HCT116 (cell line): ENCODE data around the gene KIAA2012. TPM values are rescaled to one million over a fixed set of nuclear protein-coding genes. Genes with fewer than 3 reads are reported as not detected.

ENCODE experiments used
- ATAC-seq: fragments of 200-7000 bp; cut with Tn5 transposase; 2 replicates; pipeline ENCODE4 v1.9.1; 2020; ENCODE audit warnings: mild to moderate bottlenecking, moderate library complexity
- BruUV-seq: library from RNA; stranded (reverse); fragments of 400-500 nt; replicated peaks from 2 replicates; lab custom pipeline; 2021; lab: Mats Ljungman, UMichigan
- CTCF ChIA-PET: fragments of 300-600 bp; sonication (Branson Sonifier 250); formaldehyde crosslinking; loops from one replicate; lab custom pipeline; 2021; ENCODE audit warnings: antibody characterized with exemption; lab: Charles Lee
- POLR2A ChIA-PET: fragments of 300-600, 350-600 bp; sonication (Branson Sonifier 250); formaldehyde crosslinking; loops from one replicate; lab custom pipeline; 2021; ENCODE audit warnings: antibody characterized with exemption; lab: Charles Lee
- RAD21 ChIA-PET, 2 experiments: fragments of 300-600 bp; sonication (Branson Sonifier 250); formaldehyde crosslinking; loops; one replicate each; lab custom pipeline; 2023; ENCODE audit warnings: low total read pairs in 2 of 2; ENCODE audit not compliant: uncharacterized antibody in 2 of 2, unreplicated experiment in 2 of 2, low non-redundant PET in 1 of 2; lab: Charles Lee
- DNase-seq: peaks from one replicate; pipeline ENCODE4 v3.0.0-alpha.2; 2010; ENCODE audit warnings: low read depth, low spot score
- H2AFZ ChIP-seq: fragments of 200-600 bp; shearing (Covaris generic), sonication (generic); 2 replicates; pipeline ENCODE4 v1.6.1; 2017; ENCODE audit warnings: low read depth, mixed run types, mixed read lengths, antibody characterized with exemption, low read length; ENCODE audit not compliant: poor library complexity, severe bottlenecking
- H3K27ac ChIP-seq: 2 replicates; pipeline ENCODE4 v1.5.1; 2012; ENCODE audit warnings: low read depth, low read length
- H3K27me3 ChIP-seq: fragments of 200-600 bp; sonication (generic); 2 replicates; pipeline ENCODE4 v1.6.1; 2016; ENCODE audit warnings: mixed run types, low read length, mixed read lengths; ENCODE audit not compliant: insufficient read depth
- H3K36me3 ChIP-seq, 2 experiments: fragments of 200-500 bp in 1 of 2; fragments of 200-600 bp in 1 of 2; sonication (Bioruptor generic) in 1 of 2; sonication (generic) in 1 of 2; 2 replicates each; pipeline versions ENCODE4 v1.5.1 to v1.6.1; 2014 to 2016; ENCODE audit warnings: low read length in 2 of 2, inconsistent platforms in 1 of 2, mixed read lengths in 1 of 2, mixed run types in 1 of 2; ENCODE audit not compliant: insufficient read depth in 2 of 2, control insufficient read depth in 1 of 2
- H3K4me1 ChIP-seq, 2 experiments: fragments of 200-600 bp in 1 of 2; sonication (generic) in 1 of 2; 2 replicates each; pipeline versions ENCODE4 v1.5.1 to v1.6.1; 2012 to 2017; ENCODE audit warnings: low read length in 2 of 2, inconsistent platforms in 1 of 2, mild to moderate bottlenecking in 1 of 2, mixed read lengths in 1 of 2, mixed run types in 1 of 2, moderate library complexity in 1 of 2; ENCODE audit not compliant: insufficient read depth in 2 of 2, control insufficient read depth in 1 of 2
- H3K4me2 ChIP-seq: fragments of 200-600 bp; sonication (generic); 2 replicates; pipeline ENCODE4 v1.6.1; 2017; ENCODE audit warnings: mixed run types, low read length, mixed read lengths
- H3K4me3 ChIP-seq, 2 experiments: fragments of 200-600 bp in 1 of 2; sonication (generic) in 1 of 2; replicated peaks in 1 of 2; 2 replicates each; pipeline ENCODE4 v1.5.1; 2011 to 2016; ENCODE audit warnings: low read length in 2 of 2, control low read depth in 1 of 2, low read depth in 1 of 2, mild to moderate bottlenecking in 1 of 2, mixed read lengths in 1 of 2, mixed run types in 1 of 2
- H3K79me2 ChIP-seq: fragments of 200-600 bp; sonication (generic); 2 replicates; pipeline ENCODE4 v1.6.1; 2017; ENCODE audit warnings: mild to moderate bottlenecking, mixed run types, low read length, moderate library complexity, mixed read lengths; ENCODE audit not compliant: insufficient read depth
- H3K9ac ChIP-seq: fragments of 200-600 bp; sonication (generic); 2 replicates; pipeline ENCODE4 v1.6.1; 2016; ENCODE audit warnings: low read length, mixed read lengths
- H3K9me2 ChIP-seq: fragments of 200-600 bp; sonication (generic), shearing (Covaris generic); 2 replicates; pipeline ENCODE4 v1.6.1; 2017; ENCODE audit warnings: mixed run types, mild to moderate bottlenecking, moderate library complexity; ENCODE audit not compliant: insufficient read depth
- H3K9me3 ChIP-seq, 2 experiments: fragments of 200-500 bp in 1 of 2; fragments of 200-600 bp in 1 of 2; sonication (Bioruptor generic) in 1 of 2; sonication (generic) in 1 of 2; 2 replicates each; pipeline ENCODE4 v1.6.1; 2014 to 2017; ENCODE audit warnings: low read length in 2 of 2, mixed read lengths in 2 of 2, inconsistent platforms in 1 of 2, low read depth in 1 of 2, mild to moderate bottlenecking in 1 of 2, mixed run types in 1 of 2, moderate library complexity in 1 of 2; ENCODE audit not compliant: control insufficient read depth in 1 of 2, insufficient read depth in 1 of 2
- H4K20me1 ChIP-seq: fragments of 200-600 bp; sonication (generic), shearing (Covaris generic); 2 replicates; pipeline ENCODE4 v1.6.1; 2017; ENCODE audit warnings: mixed run types, mild to moderate bottlenecking, moderate library complexity; ENCODE audit not compliant: insufficient read depth
- CEBPB ChIP-seq: IDR thresholded peaks from 2 replicates; pipeline ENCODE4 v1.6.1; 2012; ENCODE audit warnings: low read depth
- CTCF ChIP-seq, 3 experiments: fragments of 200-600 bp in 1 of 3; sonication (generic) in 1 of 3; IDR thresholded peaks in 2 of 3; conservative IDR thresholded peaks in 1 of 3; 2 replicates each; pipeline ENCODE4 v1.5.1; 2012 to 2017; ENCODE audit warnings: low read depth in 2 of 3, low read length in 2 of 3, antibody characterized with exemption in 1 of 3, borderline replicate concordance in 1 of 3, control low read depth in 1 of 3, mild to moderate bottlenecking in 1 of 3, mixed read lengths in 1 of 3, mixed run types in 1 of 3, moderate library complexity in 1 of 3; ENCODE audit not compliant: insufficient read depth in 1 of 3
- EGR1 ChIP-seq: IDR thresholded peaks from 2 replicates; pipeline ENCODE4 v1.6.1; 2012; ENCODE audit warnings: low read depth
- EZH2 ChIP-seq: fragments of 200-600 bp; sonication (generic); IDR thresholded peaks from 2 replicates; pipeline ENCODE4 v1.6.1; 2017; ENCODE audit warnings: antibody characterized with exemption, mixed run types
- EZH2phosphoT487 ChIP-seq: fragments of 200-600 bp; IDR thresholded peaks from 2 replicates; pipeline ENCODE4 v1.6.1; 2018; ENCODE audit warnings: antibody characterized with exemption, borderline replicate concordance
- JUND ChIP-seq: IDR thresholded peaks from 2 replicates; pipeline ENCODE4 v1.6.1; 2012
- MAX ChIP-seq: IDR thresholded peaks from 2 replicates; pipeline ENCODE4 v1.6.1; 2012
- POLR2A ChIP-seq: IDR thresholded peaks from 2 replicates; pipeline ENCODE4 v1.7.0; 2011; ENCODE audit warnings: borderline replicate concordance; ENCODE audit not compliant: insufficient read depth, insufficient read length; ENCODE audit errors: extremely low read depth
- POLR2AphosphoS5 ChIP-seq: IDR thresholded peaks from 2 replicates; pipeline ENCODE4 v1.6.1; 2011; ENCODE audit warnings: mild to moderate bottlenecking, low read depth, low read length, moderate library complexity
- RAD21 ChIP-seq: IDR thresholded peaks from 2 replicates; pipeline ENCODE4 v1.6.1; 2012; ENCODE audit warnings: low read depth, mild to moderate bottlenecking
- REST ChIP-seq: IDR thresholded peaks from 2 replicates; pipeline ENCODE4 v1.6.1; 2012; ENCODE audit warnings: low read depth
- SIN3A ChIP-seq: IDR thresholded peaks from 2 replicates; pipeline ENCODE4 v1.6.1; 2012; ENCODE audit warnings: low read depth
- SRF ChIP-seq: IDR thresholded peaks from 2 replicates; pipeline ENCODE4 v1.6.1; 2012; ENCODE audit warnings: low read depth
- YY1 ChIP-seq: IDR thresholded peaks from 2 replicates; pipeline ENCODE4 v1.6.1; 2011; ENCODE audit warnings: low read length, low read depth, moderate library complexity, mild to moderate bottlenecking; ENCODE audit not compliant: insufficient replicate concordance; ENCODE audit errors: extremely low read depth
- ZBTB33 ChIP-seq: IDR thresholded peaks from 2 replicates; pipeline ENCODE4 v1.6.1; 2011; ENCODE audit warnings: mild to moderate bottlenecking, low read length, moderate library complexity; ENCODE audit not compliant: insufficient replicate concordance; ENCODE audit errors: extremely low read depth
- ZFX ChIP-seq: fragments of 450-650 bp; IDR thresholded peaks from 2 replicates; pipeline ENCODE4 v1.6.1; 2017
- intact Hi-C: fragments of 100-400 bp; cut with micrococcal nuclease; formaldehyde crosslinking; loops from 2 replicates; pipeline ENCODE4 v1.10.0; 2022
- total RNA-seq: library from RNA; stranded (reverse); gene quantifications from one replicate; pipeline ENCODE4 v1.2.1, GENCODE V29; 2021; ENCODE audit not compliant: unreplicated experiment

KIAA2012 gene
- total RNA-seq, 1 experiment from 2014 or later: not detected

- no peak for TF ChIP-seq ZBTB33
- TF ChIP-seq ZFX: no peak
- TF ChIP-seq JUND: no peak
- TF ChIP-seq MAX: no peak
- no peak for TF ChIP-seq CEBPB
- TF ChIP-seq POLR2AphosphoS5: no peak
- no peak for TF ChIP-seq SIN3A
- no peak for TF ChIP-seq SRF
Observed at GRCh38 chr2:202105025-202105424, 32.0 kb downstream of the KIAA2012 start (continued).

GRCh38 chr2:202108345-202108744 is 35.3 kb downstream of the KIAA2012 start:
- H3K4me2 ChIP-seq: no peak overlapping the region
- no peak overlapping the region for H3K9ac ChIP-seq
- BruUV-seq: no TSS peak
- CTCF ChIA-PET: no interaction called here
- no peaks in the 10 kb centered on the region for H3K27me3 ChIP-seq
- POLR2A ChIA-PET: no interaction called here
- H3K27ac ChIP-seq: no peak overlapping the region
- RAD21 ChIA-PET: no interaction called here
- DNase-seq: no peak
- H3K4me1 ChIP-seq: no peaks in the 10 kb centered on the region
- H3K4me3 ChIP-seq: no peak overlapping the region
- no peak for ATAC-seq
- H3K9me2 ChIP-seq: no peaks in the 10 kb centered on the region
- no peaks in the 10 kb centered on the region for H4K20me1 ChIP-seq
- no peak overlapping the region for H2AFZ ChIP-seq
- no peaks in the 10 kb centered on the region for H3K79me2 ChIP-seq
- H3K9me3 ChIP-seq: no peaks in the 10 kb centered on the region
- intact Hi-C loops: no loop called here
- H3K36me3 ChIP-seq: no peaks in the 10 kb centered on the region
- TF ChIP-seq MAX (no peak), ZFX (no peak), REST (no peak), RAD21 (no peak), CTCF (IDR thresholded peaks at IDR 0.05 in 2 of 3, conservative IDR thresholded peaks at IDR 0.05 in 1 of 3; ENCODE audit: borderline replicate concordance in 1 of 3, insufficient read depth in 1 of 3, low read depth in 2 of 3, low read length in 2 of 3) (no peak), EZH2phosphoT487 (no peak), ZBTB33 (no peak), EGR1 (no peak), POLR2A (no peak), EZH2 (no peak), JUND (no peak), YY1 (no peak)
